Measurements from ENCODE around the gene NT5C2. TPM values are rescaled to one million over a fixed set of nuclear protein-coding genes. Genes with fewer than 3 reads are reported as not detected.

Gene NT5C2
- total RNA-seq, 1 donor from 2014 or later = 89.9 TPM

- DNase-seq (ENCODE audit: low spot score) (no peak), ATAC-seq (no peak)
- intact Hi-C loops (cut with DNase I) = no loop called here
Observed at GRCh38 chr10:103106539-103106938, 86.5 kb downstream of the NT5C2 start.

GRCh38 chr10:103105462-103105861 lies 87.6 kb downstream of the NT5C2 start:
- no peak for ATAC-seq
- intact Hi-C loops (cut with DNase I) = no loop called here

GRCh38 chr10:103104721-103105120 lies 88.4 kb downstream of the NT5C2 start:
- intact Hi-C loops (cut with DNase I) = no loop called here
- DNase-seq (ENCODE audit: low spot score) (no peak), ATAC-seq (no peak)

More at GRCh38 chr10:103105462-103105861, 87.6 kb downstream of the NT5C2 start:
- no peak for DNase-seq (ENCODE audit: low spot score)

- no peak for ATAC-seq
- no peak for DNase-seq (ENCODE audit: low spot score)
- intact Hi-C loops (cut with DNase I) = no loop called here
Observed at GRCh38 chr10:103103989-103104388, 89.1 kb downstream of the NT5C2 start.

GRCh38 chr10:103102195-103102594 lies 90.9 kb downstream of the NT5C2 start:
- DNase-seq (ENCODE audit: low spot score) (no peak), ATAC-seq (no peak)
- intact Hi-C loops (cut with DNase I) = no loop called here

GRCh38 chr10:103100620-103101019 lies 92.5 kb downstream of the NT5C2 start:
- ATAC-seq (no peak), DNase-seq (ENCODE audit: low spot score) (no peak)
- intact Hi-C loops (cut with DNase I) = no loop called here

- intact Hi-C loops (cut with DNase I) = no loop called here
- DNase-seq (ENCODE audit: low spot score) (no peak), ATAC-seq (no peak)
Observed at GRCh38 chr10:103098240-103098639, 94.8 kb downstream of the NT5C2 start.

- intact Hi-C loops (cut with DNase I) = no loop called here
- ATAC-seq = no peak
- DNase-seq (ENCODE audit: low spot score) = no peak
Observed at GRCh38 chr10:103096130-103096529, 96.9 kb downstream of the NT5C2 start.

- no peak for ATAC-seq
- DNase-seq (ENCODE audit: low spot score) = no peak
- intact Hi-C loops (cut with DNase I) = no loop called here
Observed at GRCh38 chr10:103095005-103095404, 98.1 kb downstream of the NT5C2 start.

- ATAC-seq = no peak
- intact Hi-C loops (cut with DNase I) = no loop called here
- DNase-seq (ENCODE audit: low spot score) = no peak
Observed at GRCh38 chr10:103090911-103091310, 102.2 kb downstream of the NT5C2 start.

GRCh38 chr10:103089493-103089892 lies 103.6 kb downstream of the NT5C2 start:
- ATAC-seq (no peak), DNase-seq (ENCODE audit: low spot score) (no peak)
- intact Hi-C loops (cut with DNase I) = no loop called here

- ATAC-seq (no peak), DNase-seq (ENCODE audit: low spot score) (no peak)
- intact Hi-C loops (cut with DNase I) = no loop called here
Observed at GRCh38 chr10:103086799-103087198, 106.3 kb downstream of the NT5C2 start.

GRCh38 chr10:103086261-103086660 lies 106.8 kb downstream of the NT5C2 start:
- no peak for DNase-seq (ENCODE audit: low spot score)
- intact Hi-C loops (cut with DNase I) = no loop called here
- no peak for ATAC-seq

GRCh38 chr10:103083977-103084320 lies 109.1 kb downstream of the NT5C2 start:
- no peak for ATAC-seq
- no peak for DNase-seq (ENCODE audit: low spot score)
- intact Hi-C loops (cut with DNase I) = no loop called here

GRCh38 chr10:103083266-103083976 lies 109.7 kb downstream of the NT5C2 start:
- intact Hi-C loops (cut with DNase I) = no loop called here
- no peak for DNase-seq (ENCODE audit: low spot score)
- no peak for ATAC-seq

GRCh38 chr10:103082683-103083082 lies 110.4 kb downstream of the NT5C2 start:
- intact Hi-C loops (cut with DNase I) = no loop called here
- no peak for DNase-seq (ENCODE audit: low spot score)

GRCh38 chr10:103080891-103081581 lies 112.0 kb downstream of the NT5C2 start:
- DNase-seq (ENCODE audit: low spot score) (no peak), ATAC-seq (no peak)
- intact Hi-C loops (cut with DNase I) = no loop called here

More at GRCh38 chr10:103082683-103083082, 110.4 kb downstream of the NT5C2 start:
- ATAC-seq = no peak

GRCh38 chr10:103079946-103080345 lies 113.1 kb downstream of the NT5C2 start:
- ATAC-seq (no peak), DNase-seq (ENCODE audit: low spot score) (no peak)
- intact Hi-C loops (cut with DNase I) = no loop called here

GRCh38 chr10:103079100-103079499 lies 114.0 kb downstream of the NT5C2 start:
- DNase-seq (ENCODE audit: low spot score) (no peak), ATAC-seq (no peak)
- intact Hi-C loops (cut with DNase I) = no loop called here

- intact Hi-C loops (cut with DNase I) = no loop called here
- DNase-seq (ENCODE audit: low spot score) = no peak
- ATAC-seq = no peak
Observed at GRCh38 chr10:103078676-103079075, 114.4 kb downstream of the NT5C2 start.

- ATAC-seq = no peak
- DNase-seq (ENCODE audit: low spot score) = no peak
- intact Hi-C loops (cut with DNase I) = no loop called here
Observed at GRCh38 chr10:103078309-103078615, 114.8 kb downstream of the NT5C2 start.
